ENCODE measurements around the gene SEMA6B. TPM values are rescaled to one million over a fixed set of nuclear protein-coding genes. Genes with fewer than 3 reads are reported as not detected.

The SEMA6B gene
- total and polyA plus RNA-seq, 2 of the 8 experiments (the other 6 are each of a cell fraction or from before 2014, with no cell fraction given): 31.3 to 54.4 TPM

- no peak for TF ChIP-seq GABPA (IDR thresholded peaks at IDR 0.05; ENCODE audit: borderline replicate concordance, insufficient read depth, low read length)
- TF ChIP-seq MAX (IDR thresholded peaks at IDR 0.05): no peak
Measured at GRCh38 chr19:4541114-4541805, 18.2 kb downstream of the SEMA6B start (continued).

Data from H1 (cell line).